Upper lobe of left lung (tissue), 6 donors: ENCODE data around the gene AGAP1. TPM values are rescaled to one million over a fixed set of nuclear protein-coding genes. Genes with fewer than 3 reads are reported as not detected.

Experiments used
- ATAC-seq, 2 donors: fragments of 200-7000 bp; cut with Tn5 transposase; one replicate each; pipeline ENCODE4 v1.9.1; 2022; ENCODE audit warnings: mild to moderate bottlenecking in 2 of 2, moderate library complexity in 2 of 2; ENCODE audit not compliant: low FRiP score in 2 of 2
- DNase-seq, 2 donors: peaks; one replicate each; pipeline ENCODE4 v3.0.0-alpha.2; 2019 to 2020
- H3K27ac ChIP-seq, 4 donors: fragments of 200-600 bp; sonication (generic); one replicate each; pipeline ENCODE4 v1.5.1; 2016 to 2019
- H3K27me3 ChIP-seq, 4 donors: fragments of 200-600 bp; sonication (generic); one replicate each; pipeline ENCODE4 v1.5.1; 2017 to 2019
- H3K36me3 ChIP-seq, 4 donors: fragments of 200-600 bp; sonication (generic); one replicate each; pipeline ENCODE4 v1.5.1; 2016 to 2019
- H3K4me1 ChIP-seq, 4 donors: fragments of 200-600 bp; sonication (generic); one replicate each; pipeline ENCODE4 v1.5.1; 2018 to 2019
- H3K4me3 ChIP-seq, 4 donors: fragments of 200-600 bp; sonication (generic); one replicate each; pipeline ENCODE4 v1.5.1; 2017 to 2019; ENCODE audit warnings: mild to moderate bottlenecking in 2 of 4, moderate library complexity in 1 of 4
- H3K9me3 ChIP-seq, 4 donors: fragments of 200-600 bp; sonication (generic); one replicate each; pipeline ENCODE4 v1.5.1; 2018 to 2019
- CTCF ChIP-seq, 6 experiments: fragments of 450-650 bp in 4 of 6; fragments of 200-600 bp in 2 of 6; sonication (generic) in 2 of 6; IDR thresholded peaks; one replicate each; pipeline ENCODE4 v1.5.1; 2016 to 2019; ENCODE audit warnings: antibody characterized with exemption in 6 of 6
- EP300 ChIP-seq, 4 donors: sonication (generic); formaldehyde crosslinking; IDR thresholded peaks; one replicate each; pipeline ENCODE4 v1.5.1; 2017; ENCODE audit warnings: antibody characterized with exemption in 4 of 4, control low read depth in 2 of 4
- POLR2A ChIP-seq, 4 donors: fragments of 450-650 bp; IDR thresholded peaks; one replicate each; pipeline ENCODE4 v1.5.1; 2016 to 2017; ENCODE audit warnings: antibody characterized with exemption in 4 of 4, mild to moderate bottlenecking in 2 of 4
- POLR2AphosphoS5 ChIP-seq, 2 donors: sonication (generic); formaldehyde crosslinking; IDR thresholded peaks; one replicate each; pipeline ENCODE4 v1.5.1; 2017; ENCODE audit warnings: antibody characterized with exemption in 2 of 2
- WGBS, 2 donors: methylation state at CpG; one replicate each; pipeline ENCODE4 v1.1.5; 2017 to 2018; 5-methylcytosine and 5-hydroxymethylcytosine counted together
- total RNA-seq, 6 donors: library from RNA; depleted of rRNA in 4 of 6; stranded (reverse); fragments of >200 nt in 4 of 6; gene quantifications; one replicate each; pipeline versions ENCODE4 v1.1.0 to v1.2.1, GENCODE V29; 2016 to 2021
- donor health status: DM: no; HTN: no; CAD: no; lungs with moderate emphysema.
- donor health status: DM: no; HTN: yes; CAD: no; lungs with severe emphysema.

The AGAP1 gene
- total RNA-seq, 6 donors from 2014 or later = 25.5 to 45.1 (median 30.7) TPM

DNA sequence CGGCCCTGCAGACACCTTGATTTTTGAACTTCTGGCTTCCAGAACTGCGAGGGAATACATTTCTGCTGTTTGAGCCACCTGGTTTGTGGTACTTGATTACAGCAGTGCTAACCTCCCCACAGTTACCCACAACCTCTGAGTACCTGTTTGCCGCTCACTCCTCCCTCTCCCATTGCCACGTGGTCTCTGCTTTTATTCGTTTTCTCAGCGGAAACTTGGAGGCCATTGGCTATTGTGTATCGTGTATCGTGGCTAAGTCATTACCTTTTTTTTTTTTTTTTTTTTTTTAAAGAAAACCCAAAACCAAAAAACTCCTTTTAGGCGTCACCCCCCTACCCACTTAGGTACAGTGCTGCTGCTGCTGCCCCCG is 90.8 kb downstream of the AGAP1 start:
- no peak for ATAC-seq
- Histone ChIP-seq H3K36me3 (no peaks in the 10 kb centered on the region), H3K27ac (no peak overlapping the region), H3K4me3 (no peak overlapping the region), H3K27me3 (no peaks in the 10 kb centered on the region), H3K9me3 (no peaks in the 10 kb centered on the region), H3K4me1 (no peaks in the 10 kb centered on the region)
- DNase-seq = no peak
- 83 to 93% methylated on average over 10 of the region's 10 CpGs for WGBS, 2 donors
- TF ChIP-seq POLR2A (IDR thresholded peaks at IDR 0.05) = no peak
- no peak for TF ChIP-seq EP300 (IDR thresholded peaks at IDR 0.05)
- TF ChIP-seq CTCF (IDR thresholded peaks at IDR 0.05) = no peak
- TF ChIP-seq POLR2AphosphoS5 (IDR thresholded peaks at IDR 0.05) = no peak

DNA sequence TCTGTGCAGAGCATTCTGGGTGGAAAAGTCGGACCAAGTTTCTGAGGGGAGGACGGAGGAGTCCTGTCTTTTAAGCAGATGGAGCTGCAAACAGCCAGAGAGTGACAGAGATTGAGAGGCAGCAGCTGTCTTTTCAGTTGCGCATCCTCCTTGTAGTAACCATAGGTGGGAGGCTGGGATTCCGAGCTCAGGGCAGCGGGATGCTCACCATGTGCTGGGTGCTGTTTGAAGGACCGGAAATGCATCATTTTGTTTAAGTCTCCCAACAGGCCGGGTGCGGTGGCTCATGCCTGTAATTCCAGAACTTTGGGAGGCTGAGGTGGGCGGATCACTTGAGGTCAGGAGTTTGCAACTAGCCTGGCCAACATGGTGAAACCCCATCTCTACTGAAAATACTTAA is 93.4 kb downstream of the AGAP1 start:
- Histone ChIP-seq H3K9me3 (no peaks in the 10 kb centered on the region), H3K27ac (no peak overlapping the region), H3K4me1 (no peaks in the 10 kb centered on the region), H3K4me3 (no peak overlapping the region), H3K27me3 (no peaks in the 10 kb centered on the region), H3K36me3 (no peaks in the 10 kb centered on the region)
- TF ChIP-seq POLR2AphosphoS5 (IDR thresholded peaks at IDR 0.05) (no peak), CTCF (IDR thresholded peaks at IDR 0.05) (no peak), POLR2A (IDR thresholded peaks at IDR 0.05) (no peak), EP300 (IDR thresholded peaks at IDR 0.05) (no peak)
- DNase-seq = no peak
- WGBS, 2 donors = 81 to 92% methylated on average over 3 to 9 of the region's 9 CpGs
- ATAC-seq = no peak

DNA sequence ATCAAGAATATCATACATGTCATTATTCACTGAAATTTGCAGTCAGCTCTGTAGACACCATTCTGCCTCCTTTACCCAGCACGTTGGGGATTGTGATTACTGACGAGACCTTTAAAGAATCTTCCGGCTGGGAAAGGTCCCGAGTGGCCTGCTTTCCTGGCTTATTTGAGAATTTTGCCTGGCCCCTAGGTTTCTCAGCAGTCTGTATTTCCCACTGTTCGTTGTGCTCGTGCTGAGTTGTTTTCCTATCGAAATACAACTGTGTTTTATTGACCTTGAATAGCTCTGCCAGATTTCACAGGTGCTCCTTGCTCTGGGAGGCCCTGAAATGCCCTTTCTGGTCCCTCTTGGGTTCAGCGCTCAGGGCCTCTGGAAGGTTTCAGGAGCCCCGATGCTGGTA is 94.9 kb downstream of the AGAP1 start:
- Histone ChIP-seq H3K27me3 (no peaks in the 10 kb centered on the region), H3K4me3 (no peak overlapping the region), H3K27ac (no peak overlapping the region), H3K36me3 (no peaks in the 10 kb centered on the region), H3K9me3 (no peaks in the 10 kb centered on the region), H3K4me1 (peaks cover 0 to under 1% (median 0%) of the 10 kb centered on the region in 4 donors)
- DNase-seq (no peak), ATAC-seq (no peak)
- WGBS, 2 donors = 75 to 77% methylated on average over 9 of the region's 9 CpGs
- TF ChIP-seq POLR2AphosphoS5 (IDR thresholded peaks at IDR 0.05) = no peak
- TF ChIP-seq EP300 (IDR thresholded peaks at IDR 0.05) = no peak
- TF ChIP-seq POLR2A (IDR thresholded peaks at IDR 0.05) = no peak
- no peak for TF ChIP-seq CTCF (IDR thresholded peaks at IDR 0.05)

GRCh38 chr2:235591231-235591730 is 97.4 kb downstream of the AGAP1 start:
- H3K9me3 ChIP-seq = no peaks in the 10 kb centered on the region
- no peak for ATAC-seq
- no peak overlapping the region for H3K27ac ChIP-seq
- H3K4me3 ChIP-seq = no peak overlapping the region
- TF ChIP-seq POLR2A (IDR thresholded peaks at IDR 0.05) = no peak
- TF ChIP-seq POLR2AphosphoS5 (IDR thresholded peaks at IDR 0.05) = no peak
- TF ChIP-seq CTCF (IDR thresholded peaks at IDR 0.05) = no peak
- TF ChIP-seq EP300 (IDR thresholded peaks at IDR 0.05) = no peak
- no peaks in the 10 kb centered on the region for H3K36me3 ChIP-seq
- 92 to 93% methylated on average over 14 of the region's 14 CpGs for WGBS, 2 donors
- no peaks in the 10 kb centered on the region for H3K27me3 ChIP-seq
- no peak for DNase-seq
- H3K4me1 ChIP-seq = peaks cover 0 to 3% (median 0%) of the 10 kb centered on the region in 4 donors

DNA sequence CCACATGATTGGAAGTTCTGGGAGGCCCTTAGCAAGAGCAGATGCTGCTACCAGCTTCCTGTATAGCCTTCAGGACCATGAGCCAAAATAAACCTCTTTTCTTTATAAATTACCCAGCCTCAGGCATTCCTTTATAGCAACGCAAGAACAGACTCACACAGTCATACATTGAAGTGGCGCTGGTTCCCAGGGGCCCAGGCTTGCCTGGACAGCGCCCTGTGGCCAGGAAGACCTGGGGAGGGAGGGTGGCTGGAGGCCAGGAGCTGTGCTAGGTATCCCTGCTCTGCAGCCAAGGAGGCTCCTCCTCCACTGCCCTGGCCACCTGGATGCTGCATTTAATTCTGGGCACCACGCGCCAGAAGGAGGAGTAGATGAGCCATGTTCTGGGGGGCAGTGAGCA is 98.1 kb downstream of the AGAP1 start:
- no peak for ATAC-seq

More for the DNA sequence above, 98.1 kb downstream of the AGAP1 start:
- no peak for DNase-seq
- H3K27ac ChIP-seq = no peak overlapping the region
- no peaks in the 10 kb centered on the region for H3K36me3 ChIP-seq
- H3K4me1 ChIP-seq = peaks cover 0 to 3% (median 0%) of the 10 kb centered on the region in 4 donors
- no peaks in the 10 kb centered on the region for H3K9me3 ChIP-seq
- TF ChIP-seq CTCF (IDR thresholded peaks at IDR 0.05) (no peak), POLR2AphosphoS5 (IDR thresholded peaks at IDR 0.05) (no peak), POLR2A (IDR thresholded peaks at IDR 0.05) (no peak), EP300 (IDR thresholded peaks at IDR 0.05) (no peak)
- 84 to 92% methylated on average over 5 of the region's 5 CpGs for WGBS, 2 donors
- H3K4me3 ChIP-seq = no peak overlapping the region
- no peaks in the 10 kb centered on the region for H3K27me3 ChIP-seq
